K562 (cell line): Measurements from ENCODE around the gene KATNB1. TPM values are rescaled to one million over a fixed set of nuclear protein-coding genes. Genes with fewer than 3 reads are reported as not detected.

Experiments
- ELF4 ChIP-seq: fragments of 450-650 bp; formaldehyde crosslinking; IDR thresholded peaks from 2 replicates; pipeline ENCODE4 v1.4.0; 2022; ENCODE audit warnings: missing genetic modification characterization
- ETS2 ChIP-seq: IDR thresholded peaks from 2 replicates; pipeline ENCODE4 v1.6.1; 2016; ENCODE audit warnings: borderline replicate concordance, missing genetic modification characterization, mild to moderate bottlenecking, moderate library complexity, missing compliant biosample characterization; ENCODE audit not compliant: poor library complexity, severe bottlenecking
- HMG20A ChIP-seq: fragments of 450-650 bp; formaldehyde crosslinking; conservative IDR thresholded peaks from 2 replicates; pipeline ENCODE4 v1.4.0; 2020; ENCODE audit warnings: mild to moderate bottlenecking, mixed read lengths
- KHSRP ChIP-seq: fragments of 450-650 bp; IDR thresholded peaks from 2 replicates; pipeline ENCODE4 v1.6.1; 2017
- MECOM ChIP-seq: fragments of 250-450 bp; sonication (Bioruptor Pico); IDR thresholded peaks from 2 replicates; pipeline ENCODE4 v1.8.0; 2022; ENCODE audit warnings: inconsistent platforms
- XRCC3 ChIP-seq: fragments of 450-650 bp; IDR thresholded peaks from 2 replicates; pipeline ENCODE4 v1.6.1; 2017; ENCODE audit warnings: mild to moderate bottlenecking, moderate library complexity
- ZBTB43 ChIP-seq: sonication (generic); formaldehyde crosslinking; IDR thresholded peaks from 2 replicates; pipeline ENCODE4 v1.8.0; 2023; ENCODE audit warnings: mild to moderate bottlenecking, missing genetic modification reagents
- ZZZ3 ChIP-seq: fragments of 450-650 bp; IDR thresholded peaks from 2 replicates; pipeline ENCODE4 v1.6.1; 2016; ENCODE audit warnings: antibody characterized with exemption, mild to moderate bottlenecking, moderate library complexity
- polyA plus RNA-seq, 8 experiments: library from polyadenylated mRNA; depleted of rRNA in 4 of 8; stranded (reverse) in 5 of 8; unstranded in 3 of 8; fragments of >200 nt; fragmentation: Nextera tagmentation in 2 of 8; fragmentation: Illumina TruSeq in 1 of 8; extraction: Ambion mirVana in 2 of 8; extraction: Trizol in 1 of 8; gene quantifications; 2 replicates each; pipeline versions ENCODE4 v1.2.1 to v1.2.3, GENCODE V29; 2011 to 2014; ENCODE audit warnings: inconsistent platforms in 1 of 8, missing spikeins in 1 of 8
- total RNA-seq, 7 experiments: library from RNA; depleted of rRNA in 6 of 7; stranded (reverse); fragments of >200 nt in 6 of 7; fragmentation: Illumina TruSeq in 2 of 7; extraction: Trizol in 2 of 7; gene quantifications; 2 replicates each; pipeline versions ENCODE4 v1.2.1 to v1.2.3, GENCODE V29; 2011 to 2021; ENCODE audit warnings: low replicate concordance in 1 of 7
- TF ChIP-seq, protein P1 (sequence below): sonication (generic); formaldehyde crosslinking; IDR thresholded peaks from 2 replicates; pipeline ENCODE4 v1.8.1; 2023; ENCODE audit warnings: missing genetic modification reagents, mild to moderate bottlenecking, borderline replicate concordance
- TF ChIP-seq, protein P2 (sequence below): fragments of 250-450 bp; sonication (Bioruptor Pico); IDR thresholded peaks from 2 replicates; pipeline ENCODE4 v1.8.0; 2021; ENCODE audit warnings: mild to moderate bottlenecking, moderate library complexity
- TF ChIP-seq, protein P3 (sequence below): fragments of 450-650 bp; IDR thresholded peaks from 2 replicates; pipeline ENCODE4 v1.6.1; 2016; ENCODE audit warnings: antibody characterized with exemption

KATNB1 gene
- total and polyA plus RNA-seq, 9 of the 15 experiments (the other 6 are each of a cell fraction or from before 2014, with no cell fraction given): 1.2 to 52.6 (median 21.9) TPM

- TF ChIP-seq, protein P1, sequence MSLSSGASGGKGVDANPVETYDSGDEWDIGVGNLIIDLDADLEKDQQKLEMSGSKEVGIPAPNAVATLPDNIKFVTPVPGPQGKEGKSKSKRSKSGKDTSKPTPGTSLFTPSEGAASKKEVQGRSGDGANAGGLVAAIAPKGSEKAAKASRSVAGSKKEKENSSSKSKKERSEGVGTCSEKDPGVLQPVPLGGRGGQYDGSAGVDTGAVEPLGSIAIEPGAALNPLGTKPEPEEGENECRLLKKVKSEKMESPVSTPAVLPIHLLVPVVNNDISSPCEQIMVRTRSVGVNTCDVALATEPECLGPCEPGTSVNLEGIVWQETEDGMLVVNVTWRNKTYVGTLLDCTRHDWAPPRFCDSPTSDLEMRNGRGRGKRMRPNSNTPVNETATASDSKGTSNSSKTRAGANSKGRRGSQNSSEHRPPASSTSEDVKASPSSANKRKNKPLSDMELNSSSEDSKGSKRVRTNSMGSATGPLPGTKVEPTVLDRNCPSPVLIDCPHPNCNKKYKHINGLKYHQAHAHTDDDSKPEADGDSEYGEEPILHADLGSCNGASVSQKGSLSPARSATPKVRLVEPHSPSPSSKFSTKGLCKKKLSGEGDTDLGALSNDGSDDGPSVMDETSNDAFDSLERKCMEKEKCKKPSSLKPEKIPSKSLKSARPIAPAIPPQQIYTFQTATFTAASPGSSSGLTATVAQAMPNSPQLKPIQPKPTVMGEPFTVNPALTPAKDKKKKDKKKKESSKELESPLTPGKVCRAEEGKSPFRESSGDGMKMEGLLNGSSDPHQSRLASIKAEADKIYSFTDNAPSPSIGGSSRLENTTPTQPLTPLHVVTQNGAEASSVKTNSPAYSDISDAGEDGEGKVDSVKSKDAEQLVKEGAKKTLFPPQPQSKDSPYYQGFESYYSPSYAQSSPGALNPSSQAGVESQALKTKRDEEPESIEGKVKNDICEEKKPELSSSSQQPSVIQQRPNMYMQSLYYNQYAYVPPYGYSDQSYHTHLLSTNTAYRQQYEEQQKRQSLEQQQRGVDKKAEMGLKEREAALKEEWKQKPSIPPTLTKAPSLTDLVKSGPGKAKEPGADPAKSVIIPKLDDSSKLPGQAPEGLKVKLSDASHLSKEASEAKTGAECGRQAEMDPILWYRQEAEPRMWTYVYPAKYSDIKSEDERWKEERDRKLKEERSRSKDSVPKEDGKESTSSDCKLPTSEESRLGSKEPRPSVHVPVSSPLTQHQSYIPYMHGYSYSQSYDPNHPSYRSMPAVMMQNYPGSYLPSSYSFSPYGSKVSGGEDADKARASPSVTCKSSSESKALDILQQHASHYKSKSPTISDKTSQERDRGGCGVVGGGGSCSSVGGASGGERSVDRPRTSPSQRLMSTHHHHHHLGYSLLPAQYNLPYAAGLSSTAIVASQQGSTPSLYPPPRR: no peak
- TF ChIP-seq KHSRP (no peak), XRCC3 (no peak), ETS2 (tag) (peak; percentile 31), ZZZ3 (no peak), ZBTB43 (CRISPR knock-in tag) (0 out of 2 replicates have a peak, but pooled peaks have one; percentile 66), ELF4 (CRISPR knock-in tag) (0 out of 2 replicates have a peak, but pooled peaks have one; percentile 40), MECOM (CRISPR knock-in tag) (0 out of 2 replicates have a peak, but pooled peaks have one; percentile 62), HMG20A (CRISPR knock-in tag) (no peak)
- TF ChIP-seq, protein P2, sequence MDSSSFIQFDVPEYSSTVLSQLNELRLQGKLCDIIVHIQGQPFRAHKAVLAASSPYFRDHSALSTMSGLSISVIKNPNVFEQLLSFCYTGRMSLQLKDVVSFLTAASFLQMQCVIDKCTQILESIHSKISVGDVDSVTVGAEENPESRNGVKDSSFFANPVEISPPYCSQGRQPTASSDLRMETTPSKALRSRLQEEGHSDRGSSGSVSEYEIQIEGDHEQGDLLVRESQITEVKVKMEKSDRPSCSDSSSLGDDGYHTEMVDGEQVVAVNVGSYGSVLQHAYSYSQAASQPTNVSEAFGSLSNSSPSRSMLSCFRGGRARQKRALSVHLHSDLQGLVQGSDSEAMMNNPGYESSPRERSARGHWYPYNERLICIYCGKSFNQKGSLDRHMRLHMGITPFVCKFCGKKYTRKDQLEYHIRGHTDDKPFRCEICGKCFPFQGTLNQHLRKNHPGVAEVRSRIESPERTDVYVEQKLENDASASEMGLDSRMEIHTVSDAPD (CRISPR knock-in tag): no peak
- TF ChIP-seq, protein P3, sequence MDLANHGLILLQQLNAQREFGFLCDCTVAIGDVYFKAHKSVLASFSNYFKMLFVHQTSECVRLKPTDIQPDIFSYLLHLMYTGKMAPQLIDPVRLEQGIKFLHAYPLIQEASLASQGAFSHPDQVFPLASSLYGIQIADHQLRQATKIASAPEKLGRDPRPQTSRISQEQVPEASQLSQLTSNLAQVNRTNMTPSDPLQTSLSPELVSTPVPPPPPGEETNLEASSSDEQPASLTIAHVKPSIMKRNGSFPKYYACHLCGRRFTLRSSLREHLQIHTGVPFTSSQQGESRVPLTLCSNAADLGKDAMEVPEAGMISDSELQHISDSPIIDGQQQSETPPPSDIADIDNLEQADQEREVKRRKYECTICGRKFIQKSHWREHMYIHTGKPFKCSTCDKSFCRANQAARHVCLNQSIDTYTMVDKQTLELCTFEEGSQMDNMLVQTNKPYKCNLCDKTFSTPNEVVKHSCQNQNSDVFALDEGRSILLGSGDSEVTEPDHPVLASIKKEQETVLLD: peak; percentile 92
These were observed 67.0 kb downstream of the KATNB1 start, which contains the start of gene KIFC3 (continued) for GRCh38 chr16:57802341-57803133.
